H1 (cell line): Measurements from ENCODE around the gene DDX41. TPM values are rescaled to one million over a fixed set of nuclear protein-coding genes. Genes with fewer than 3 reads are reported as not detected.

ENCODE experiments used
- CTCF ChIA-PET: fragments of 300-600 bp; sonication (Branson Sonifier 250); formaldehyde crosslinking; loops from one replicate; lab custom pipeline; 2021; ENCODE audit not compliant: partially characterized antibody; lab: Charles Lee
- POLR2A ChIA-PET: fragments of 300-600 bp; sonication (Branson Sonifier 250); formaldehyde crosslinking; loops from one replicate; lab custom pipeline; 2021; ENCODE audit warnings: inconsistent platforms; ENCODE audit not compliant: partially characterized antibody; lab: Charles Lee
- DNase-seq, 2 experiments: peaks; one replicate each; pipeline versions ENCODE4 v3.0.0 to v3.0.0-alpha.2; 2010 to 2022; ENCODE audit warnings: low spot score in 2 of 2, low read depth in 1 of 2, mixed read lengths in 1 of 2
- FAIRE-seq: peaks from 2 replicates; lab custom pipeline; 2011; peaks lifted over from hg19 to GRCh38; lab: Jason Lieb, UNC
- H2AFZ ChIP-seq: 2 replicates; pipeline ENCODE4 v1.8.1; 2012; ENCODE audit warnings: low read length, inconsistent platforms
- H2AK5ac ChIP-seq: 2 replicates; pipeline ENCODE4 v1.6.1; 2013; ENCODE audit warnings: low read depth, low read length
- H2BK120ac ChIP-seq: replicated peaks from 2 replicates; pipeline ENCODE3; 2013; ENCODE audit warnings: low read depth, low read length, inconsistent platforms
- H2BK12ac ChIP-seq: 2 replicates; pipeline ENCODE4 v1.6.1; 2013; ENCODE audit warnings: low read depth, low read length
- H2BK15ac ChIP-seq: 2 replicates; pipeline ENCODE4 v1.6.1; 2013; ENCODE audit warnings: low read length
- H2BK20ac ChIP-seq: 2 replicates; pipeline ENCODE4 v1.6.1; 2013; ENCODE audit warnings: low read length
- H2BK5ac ChIP-seq: 2 replicates; pipeline ENCODE4 v1.6.1; 2013; ENCODE audit warnings: low read depth, low read length
- H3K14ac ChIP-seq: 2 replicates; pipeline ENCODE4 v1.6.1; 2013; ENCODE audit warnings: inconsistent platforms; ENCODE audit not compliant: insufficient read length
- H3K18ac ChIP-seq: 2 replicates; pipeline ENCODE4 v1.6.1; 2013; ENCODE audit warnings: low read length; ENCODE audit errors: extremely low read depth
- H3K23ac ChIP-seq: 2 replicates; pipeline ENCODE4 v1.6.1; 2013; ENCODE audit warnings: inconsistent platforms; ENCODE audit not compliant: insufficient read length
- H3K23me2 ChIP-seq: 2 replicates; pipeline ENCODE4 v1.6.1; 2013; ENCODE audit warnings: low read depth, low read length
- H3K27ac ChIP-seq: 2 replicates; pipeline ENCODE4 v1.6.1; 2011; ENCODE audit warnings: low read depth, low read length, inconsistent platforms
- H3K27me3 ChIP-seq, 4 experiments: replicated peaks in 1 of 4; 1 replicate in 1 of 4; 2 replicates in 3 of 4; pipeline versions ENCODE4 v1.6.1 to v1.8.1; 2011 to 2013; ENCODE audit warnings: low read length in 3 of 4, mild to moderate bottlenecking in 3 of 4, inconsistent platforms in 2 of 4, mixed read lengths in 2 of 4, moderate library complexity in 1 of 4; ENCODE audit not compliant: control insufficient read depth in 3 of 4, insufficient read depth in 3 of 4; ENCODE audit errors: extremely low read depth in 1 of 4
- H3K36me3 ChIP-seq, 4 experiments: 2 replicates each; pipeline versions ENCODE4 v1.6.1 to v1.8.1; 2011 to 2013; ENCODE audit warnings: mild to moderate bottlenecking in 4 of 4, low read length in 3 of 4, moderate library complexity in 2 of 4, control low read depth in 1 of 4, inconsistent platforms in 1 of 4; ENCODE audit not compliant: insufficient read depth in 4 of 4, control insufficient read depth in 2 of 4
- H3K4ac ChIP-seq: replicated peaks from 2 replicates; pipeline ENCODE3; 2013; ENCODE audit warnings: low read length, low read depth, mixed read lengths, inconsistent platforms; ENCODE audit not compliant: insufficient read length
- H3K4me1 ChIP-seq, 4 experiments: replicated peaks in 1 of 4; 1 replicate in 1 of 4; 2 replicates in 3 of 4; pipeline versions ENCODE4 v1.6.1 to v1.8.1; 2011 to 2013; ENCODE audit warnings: low read length in 3 of 4, inconsistent platforms in 2 of 4, mixed read lengths in 1 of 4; ENCODE audit not compliant: insufficient read depth in 4 of 4, control insufficient read depth in 3 of 4
- H3K4me2 ChIP-seq, 2 experiments: 2 replicates each; pipeline versions ENCODE4 v1.6.1 to v1.8.1; 2011 to 2013; ENCODE audit warnings: low read depth in 2 of 2, low read length in 2 of 2, control low read depth in 1 of 2, inconsistent platforms in 1 of 2, mild to moderate bottlenecking in 1 of 2; ENCODE audit not compliant: insufficient read depth in 1 of 2
- H3K4me3 ChIP-seq, 4 experiments: fragments of 200-600, 300-600 bp in 1 of 4; sonication (generic), shearing (Covaris generic), sonication (Bioruptor Twin) in 1 of 4; 2 replicates each; pipeline versions ENCODE4 v1.5.1 to v1.8.1; 2011 to 2016; ENCODE audit warnings: low read length in 4 of 4, low read depth in 3 of 4, control low read depth in 2 of 4, inconsistent platforms in 2 of 4, mild to moderate bottlenecking in 2 of 4, mixed read lengths in 1 of 4, moderate library complexity in 1 of 4; ENCODE audit not compliant: insufficient read depth in 2 of 4; ENCODE audit errors: extremely low read depth in 1 of 4
- H3K56ac ChIP-seq: replicated peaks from 2 replicates; pipeline ENCODE3; 2013; ENCODE audit warnings: low read depth, mild to moderate bottlenecking, mixed read lengths, low read length, inconsistent platforms; ENCODE audit not compliant: insufficient read length
- H3K79me1 ChIP-seq: 2 replicates; pipeline ENCODE4 v1.6.1; 2013; ENCODE audit warnings: low read depth, low read length, control low read depth
- H3K79me2 ChIP-seq, 2 experiments: 2 replicates each; pipeline versions ENCODE4 v1.6.1 to v1.8.1; 2012 to 2013; ENCODE audit warnings: low read length in 2 of 2, mild to moderate bottlenecking in 2 of 2, inconsistent platforms in 1 of 2; ENCODE audit not compliant: insufficient read depth in 2 of 2, control insufficient read depth in 1 of 2
- H3K9ac ChIP-seq, 4 experiments: replicated peaks in 1 of 4; 1 replicate in 1 of 4; 2 replicates in 3 of 4; pipeline versions ENCODE4 v1.6.1 to v1.8.1; 2011 to 2013; ENCODE audit warnings: low read depth in 3 of 4, low read length in 3 of 4, control low read depth in 2 of 4, mild to moderate bottlenecking in 2 of 4, moderate library complexity in 2 of 4, inconsistent platforms in 1 of 4; ENCODE audit errors: extremely low read depth in 1 of 4
- H3K9me3 ChIP-seq, 2 experiments: 2 replicates each; pipeline versions ENCODE4 v1.6.1 to v1.8.1; 2012 to 2013; ENCODE audit warnings: mild to moderate bottlenecking in 2 of 2, moderate library complexity in 2 of 2, control low read depth in 1 of 2, inconsistent platforms in 1 of 2, low read depth in 1 of 2, low read length in 1 of 2, mixed read lengths in 1 of 2; ENCODE audit not compliant: insufficient read depth in 2 of 2
- H4K20me1 ChIP-seq, 2 experiments: replicated peaks in 1 of 2; 2 replicates each; pipeline versions ENCODE3 to v1.8.1; 2011 to 2013; ENCODE audit warnings: inconsistent platforms in 2 of 2, low read length in 2 of 2, mild to moderate bottlenecking in 1 of 2; ENCODE audit not compliant: insufficient read depth in 2 of 2, control insufficient read depth in 1 of 2
- H4K5ac ChIP-seq: 2 replicates; pipeline ENCODE4 v1.6.1; 2013; ENCODE audit warnings: low read length, low read depth, mixed read lengths, inconsistent platforms; ENCODE audit not compliant: insufficient read length
- H4K8ac ChIP-seq: 2 replicates; pipeline ENCODE4 v1.8.0; 2013; ENCODE audit warnings: mild to moderate bottlenecking, moderate library complexity, low read length, inconsistent platforms; ENCODE audit not compliant: insufficient read depth; ENCODE audit errors: extremely low read depth
- H4K91ac ChIP-seq: replicated peaks from 2 replicates; pipeline ENCODE3; 2013; ENCODE audit warnings: low read length, mixed read lengths, inconsistent platforms; ENCODE audit not compliant: insufficient read length
- ATF3 ChIP-seq: IDR thresholded peaks from 2 replicates; pipeline ENCODE4 v1.6.1; 2011; ENCODE audit warnings: low read depth, mild to moderate bottlenecking, low read length; ENCODE audit not compliant: insufficient read depth
- CHD1 ChIP-seq: IDR thresholded peaks from 2 replicates; pipeline ENCODE4 v1.6.1; 2012; ENCODE audit warnings: low read depth, low read length, improper control_type of control experiment
- CTBP2 ChIP-seq: IDR thresholded peaks from 2 replicates; pipeline ENCODE4 v1.7.0; 2011; ENCODE audit warnings: borderline replicate concordance, mild to moderate bottlenecking, moderate library complexity, mixed read lengths, low read length; ENCODE audit not compliant: insufficient read depth, insufficient read length
- EGR1 ChIP-seq: IDR thresholded peaks from 2 replicates; pipeline ENCODE4 v1.6.1; 2011; ENCODE audit warnings: low read depth, low read length, borderline replicate concordance
- KDM5A ChIP-seq: fragments of 200-600 bp; IDR thresholded peaks from 2 replicates; pipeline ENCODE4 v1.7.1; 2012; ENCODE audit warnings: mild to moderate bottlenecking, low read length, inconsistent platforms, mixed read lengths
- PHF8 ChIP-seq: fragments of 200-600 bp; sonication (generic); conservative IDR thresholded peaks from 2 replicates; pipeline ENCODE4 v1.7.1; 2012; ENCODE audit warnings: low read depth, mild to moderate bottlenecking, inconsistent platforms, low read length, moderate library complexity
- POLR2A ChIP-seq, 2 experiments: IDR thresholded peaks; 1 replicate in 1 of 2; 2 replicates in 1 of 2; pipeline ENCODE4 v1.6.1; 2011; ENCODE audit warnings: low read depth in 2 of 2, low read length in 2 of 2, mild to moderate bottlenecking in 2 of 2; ENCODE audit errors: control extremely low read depth in 1 of 2
- RXRA ChIP-seq: IDR thresholded peaks from 2 replicates; pipeline ENCODE4 v1.6.1; 2011; ENCODE audit warnings: low read depth, mild to moderate bottlenecking, low read length, moderate library complexity; ENCODE audit not compliant: insufficient read depth
- SUZ12 ChIP-seq: fragments of 200-600 bp; sonication (generic); IDR thresholded peaks from 2 replicates; pipeline ENCODE4 v1.6.1; 2012; ENCODE audit warnings: mild to moderate bottlenecking, inconsistent platforms, low read length, moderate library complexity, mixed read lengths
- TBP ChIP-seq: IDR thresholded peaks from 2 replicates; pipeline ENCODE4 v1.6.1; 2011; ENCODE audit warnings: low read depth, low read length, improper control_type of control experiment
- YY1 ChIP-seq: IDR thresholded peaks from 2 replicates; pipeline ENCODE4 v1.6.1; 2011; ENCODE audit warnings: low read depth, mild to moderate bottlenecking, low read length
- WGBS, 2 experiments: shearing (Covaris generic) in 1 of 2; methylation state at CpG; one replicate each; pipeline versions ENCODE4 v1.1.6 to v1.1.7; 2013 to 2015; ENCODE audit warnings: low lambda C conversion rate in 2 of 2, mixed read lengths in 2 of 2, inconsistent platforms in 1 of 2, low coverage in 1 of 2, missing lambda C conversion rate in 1 of 2; ENCODE audit not compliant: insufficient replicate concordance in 2 of 2, insufficient coverage in 1 of 2, insufficient read length in 1 of 2; ENCODE audit errors: extremely low coverage in 1 of 2, missing lambda C conversion rate in 1 of 2; 5-methylcytosine and 5-hydroxymethylcytosine counted together
- polyA plus RNA-seq, 7 experiments: library from polyadenylated mRNA; depleted of rRNA in 3 of 7; stranded (reverse) in 5 of 7; unstranded in 2 of 7; fragments of >200 nt in 5 of 7; fragments of 200-250 nt in 2 of 7; gene quantifications; 1 replicate in 5 of 7; 2 replicates in 1 of 7; 4 replicates in 1 of 7; pipeline versions ENCODE4 v1.2.1 to v1.2.3, GENCODE V29; 2011 to 2013; ENCODE audit warnings: missing spikeins in 2 of 7, mixed read lengths in 2 of 7
- total RNA-seq: library from RNA; stranded (reverse); fragmentation: NEBNext Ultra II Directional; extraction: Animal tissue kit (Norgen Biotek cat#: 25700); gene quantifications from 2 replicates; pipeline ENCODE4 v1.2.1, GENCODE V29; 2021

DDX41 gene
- total and polyA plus RNA-seq, 2 of the 8 experiments (the other 6 are each of a cell fraction or from before 2014, with no cell fraction given): 102 to 135 TPM

GRCh38 chr5:177529247-177530203 lies 12.8 kb upstream of the DDX41 start:
- Histone ChIP-seq H4K8ac (no peak overlapping the region), H3K4me2 (no peak overlapping the region), H4K20me1 (peaks cover 9 to 17% of the 10 kb centered on the region in 2 experiments), H2AK5ac (no peak overlapping the region), H3K79me2 (no peaks in the 10 kb centered on the region; a peak in 1 of 4 replicates), H3K36me3 (peaks cover 25 to 77% (median 37%) of the 10 kb centered on the region in 4 experiments; a peak in 6 of 8 replicates), H4K91ac (no peak overlapping the region), H2BK20ac (no peak overlapping the region), H3K9ac (no peak overlapping the region), H3K18ac (no peak overlapping the region), H2BK12ac (no peak overlapping the region), H3K56ac (no peak overlapping the region), H3K4ac (no peak overlapping the region), H3K4me1 (no peaks in the 10 kb centered on the region), H3K9me3 (no peaks in the 10 kb centered on the region), H3K79me1 (peaks cover 12% of the 10 kb centered on the region), H3K23ac (no peak overlapping the region), H3K27ac (no peak overlapping the region), H2BK120ac (no peak overlapping the region), H3K14ac (no peak overlapping the region), H3K27me3 (no peaks in the 10 kb centered on the region), H2BK5ac (no peak overlapping the region), H3K4me3 (no peak overlapping the region), H4K5ac (no peak overlapping the region), H2AFZ (no peak overlapping the region), H2BK15ac (no peak overlapping the region), H3K23me2 (no peaks in the 10 kb centered on the region)
- TF ChIP-seq EGR1 (no peak), CTBP2 (no peak), TBP (no peak), YY1 (no peak), POLR2A (IDR thresholded peaks at IDR 0.05; ENCODE audit: control extremely low read depth in 1 of 2, low read depth in 2 of 2, low read length in 2 of 2) (no peak), ATF3 (no peak), KDM5A (no peak), PHF8 (no peak), RXRA (no peak), CHD1 (no peak), SUZ12 (no peak)
- POLR2A ChIA-PET: interaction anchor here (1.6 to 2.3 kb wide), 2 partner anchors 9 to 13 kb away, joined by 3 to 8 read pairs; partner anchors contain the start of gene DDX41
- CTCF ChIA-PET: interaction anchor here (1.6 to 1.8 kb wide), 2 partner anchors 9 to 16 kb away, joined by 4 to 7 read pairs; no protein-coding TSS in a partner anchor
- WGBS, 2 experiments: 90% methylated on average over 12 of the region's 12 CpGs; no CpG with 5 or more reads in 1 of the 2 experiments
- FAIRE-seq (no peak), DNase-seq (no peak)
